K562 (cell line): Measurements from ENCODE around the gene CDC42EP2. TPM values are rescaled to one million over a fixed set of nuclear protein-coding genes. Genes with fewer than 3 reads are reported as not detected.

Source experiments
- ATAC-seq: fragments of 200-7000 bp; cut with Tn5 transposase; 3 replicates; pipeline ENCODE4 v1.9.1; 2020; ENCODE audit warnings: moderate library complexity
- BruUV-seq: library from RNA; stranded (reverse); fragments of 400-500 nt; replicated peaks from 2 replicates; lab custom pipeline; 2021; lab: Mats Ljungman, UMichigan
- CTCF ChIA-PET: fragments of 300-600 bp; formaldehyde crosslinking; extraction: SDS; loops from one replicate; lab custom pipeline; 2021; ENCODE audit warnings: low intra/inter-chr PET ratio; lab: Yijun Ruan, JAX
- POLR2A ChIA-PET: fragments of 300-600, 350-650 bp; sonication (Branson Sonifier 250); formaldehyde crosslinking; extraction: SDS; loops from one replicate; lab custom pipeline; 2021; ENCODE audit warnings: antibody characterized with exemption, inconsistent platforms; lab: Yijun Ruan, JAX
- DNase-seq, 4 experiments: peaks; one replicate each; pipeline versions ENCODE4 v3.0.0 to v3.0.0-alpha.2; 2011 to 2018; ENCODE audit warnings: low spot score in 3 of 4, mixed read lengths in 3 of 4; ENCODE audit errors: extremely low read depth in 1 of 4
- FAIRE-seq: peaks from 2 replicates; lab custom pipeline; 2011; peaks lifted over from hg19 to GRCh38; lab: Jason Lieb, UNC
- H2AFZ ChIP-seq: 2 replicates; pipeline ENCODE4 v1.6.0; 2011; ENCODE audit warnings: low read depth, low read length, control low read depth, inconsistent platforms
- H3K27ac ChIP-seq: fragments of 200-600 bp; 3 replicates; pipeline ENCODE4 v1.8.0; 2011; ENCODE audit warnings: low read depth, mild to moderate bottlenecking, control low read depth, inconsistent platforms, low read length, moderate library complexity, mixed read lengths; ENCODE audit errors: extremely low read depth
- H3K27me3 ChIP-seq, 2 experiments: fragments of 300-600 bp in 1 of 2; 2 replicates in 1 of 2; 3 replicates in 1 of 2; pipeline versions ENCODE4 v1.6.0 to v1.8.0; 2011; ENCODE audit warnings: inconsistent platforms in 2 of 2, low read length in 2 of 2, mild to moderate bottlenecking in 1 of 2, mixed read lengths in 1 of 2, moderate library complexity in 1 of 2; ENCODE audit not compliant: control insufficient read depth in 2 of 2, insufficient read depth in 2 of 2
- H3K36me3 ChIP-seq: fragments of 300-600 bp; 3 replicates; pipeline ENCODE4 v1.8.0; 2011; ENCODE audit warnings: mild to moderate bottlenecking, low read length, inconsistent platforms; ENCODE audit not compliant: control insufficient read depth, insufficient read depth
- H3K4me1 ChIP-seq, 2 experiments: fragments of 200-600 bp in 1 of 2; replicated peaks in 1 of 2; 2 replicates in 1 of 2; 3 replicates in 1 of 2; pipeline versions ENCODE4 v1.5.1 to v1.8.0; 2011; ENCODE audit warnings: inconsistent platforms in 2 of 2, low read length in 2 of 2, mild to moderate bottlenecking in 1 of 2, mixed read lengths in 1 of 2, moderate library complexity in 1 of 2; ENCODE audit not compliant: control insufficient read depth in 2 of 2, insufficient read depth in 2 of 2
- H3K4me2 ChIP-seq: 2 replicates; pipeline ENCODE4 v1.6.1; 2011; ENCODE audit warnings: low read length, control low read depth, inconsistent platforms, mixed read lengths; ENCODE audit not compliant: insufficient read depth
- H3K4me3 ChIP-seq: fragments of 200-600 bp; sonication (generic), shearing (Covaris generic); 2 replicates; pipeline ENCODE4 v1.5.1; 2016; ENCODE audit warnings: control low read depth, inconsistent platforms
- H3K79me2 ChIP-seq: fragments of 200-600 bp; 3 replicates; pipeline ENCODE4 v1.8.0; 2011; ENCODE audit warnings: low read length, inconsistent platforms; ENCODE audit not compliant: control insufficient read depth, insufficient read depth
- H3K9ac ChIP-seq, 2 experiments: 2 replicates each; pipeline versions ENCODE4 v1.6.0 to v1.6.1; 2011; ENCODE audit warnings: low read depth in 2 of 2, low read length in 2 of 2, control low read depth in 1 of 2, inconsistent platforms in 1 of 2, mild to moderate bottlenecking in 1 of 2, mixed read lengths in 1 of 2; ENCODE audit not compliant: insufficient read depth in 1 of 2
- H3K9me1 ChIP-seq: one replicate; pipeline ENCODE4 v1.6.0; 2011; ENCODE audit warnings: inconsistent platforms, mild to moderate bottlenecking, low read length, moderate library complexity; ENCODE audit not compliant: control insufficient read depth, insufficient read depth
- H3K9me3 ChIP-seq: replicated peaks from 2 replicates; pipeline ENCODE4 v1.5.1; 2011; ENCODE audit warnings: low read depth, low read length, inconsistent platforms; ENCODE audit not compliant: control insufficient read depth, insufficient read depth
- H4K20me1 ChIP-seq: replicated peaks from 2 replicates; pipeline ENCODE4 v1.6.1; 2011; ENCODE audit warnings: low read length, inconsistent platforms, mixed read lengths; ENCODE audit not compliant: control insufficient read depth, insufficient read depth
- FOSL1 ChIP-seq: fragments of 200-800 bp; sonication (Bioruptor generic); conservative IDR thresholded peaks from 2 replicates; pipeline ENCODE4 v1.6.1; 2016; ENCODE audit warnings: missing genetic modification characterization, missing compliant biosample characterization
- GTF2F1 ChIP-seq: IDR thresholded peaks from 2 replicates; pipeline ENCODE4 v1.6.1; 2011; ENCODE audit warnings: low read depth, low read length, improper control_type of control experiment
- JUNB ChIP-seq: fragments of 450-650 bp; formaldehyde crosslinking; conservative IDR thresholded peaks from 2 replicates; pipeline ENCODE4 v1.4.0; 2020; ENCODE audit warnings: mild to moderate bottlenecking
- NBN ChIP-seq: fragments of 450-650 bp; IDR thresholded peaks from 2 replicates; pipeline ENCODE4 v1.6.1; 2016; ENCODE audit warnings: low read depth, mild to moderate bottlenecking
- NFE2L1 ChIP-seq: fragments of 450-650 bp; IDR thresholded peaks from 2 replicates; pipeline ENCODE4 v1.6.1; 2016; ENCODE audit warnings: missing genetic modification characterization, low read depth, mild to moderate bottlenecking, missing compliant biosample characterization, moderate library complexity, borderline replicate concordance
- NUFIP1 ChIP-seq: fragments of 450-650 bp; IDR thresholded peaks from 2 replicates; pipeline ENCODE4 v1.6.1; 2018; ENCODE audit not compliant: partially characterized antibody
- OTX1 ChIP-seq: fragments of 450-650 bp; formaldehyde crosslinking; IDR thresholded peaks from 2 replicates; pipeline ENCODE4 v1.4.0; 2022; ENCODE audit warnings: mild to moderate bottlenecking
- ZNF347 ChIP-seq: fragments of 450-650 bp; formaldehyde crosslinking; IDR thresholded peaks from 2 replicates; pipeline ENCODE4 v1.4.0; 2020; ENCODE audit warnings: low read depth, mild to moderate bottlenecking, moderate library complexity
- WGBS: fragments of 100-300 bp; shearing (Covaris generic); methylation state at CpG from one replicate; pipeline ENCODE4 v1.1.6; 2016; ENCODE audit warnings: low coverage, mixed read lengths; ENCODE audit not compliant: insufficient coverage; ENCODE audit errors: missing lambda C conversion rate; 5-methylcytosine and 5-hydroxymethylcytosine counted together
- in situ Hi-C: fragments of 300-500 bp; cut with MboI; formaldehyde crosslinking; loops from 4 replicates; pipeline ENCODE4 v1.15.0; 2018; ENCODE audit warnings: inconsistent platforms, mixed read lengths
- intact Hi-C: fragments of 100-400 bp; cut with micrococcal nuclease; formaldehyde crosslinking; loops from 2 replicates; pipeline ENCODE4 v1.14.2; 2022
- polyA plus RNA-seq, 8 experiments: library from polyadenylated mRNA; depleted of rRNA in 4 of 8; stranded (reverse) in 5 of 8; unstranded in 3 of 8; fragments of >200 nt; fragmentation: Nextera tagmentation in 2 of 8; fragmentation: Illumina TruSeq in 1 of 8; extraction: Ambion mirVana in 2 of 8; extraction: Trizol in 1 of 8; gene quantifications; 2 replicates each; pipeline versions ENCODE4 v1.2.1 to v1.2.3, GENCODE V29; 2011 to 2014; ENCODE audit warnings: inconsistent platforms in 1 of 8, missing spikeins in 1 of 8
- total RNA-seq, 7 experiments: library from RNA; depleted of rRNA in 6 of 7; stranded (reverse); fragments of >200 nt in 6 of 7; fragmentation: Illumina TruSeq in 2 of 7; extraction: Trizol in 2 of 7; gene quantifications; 2 replicates each; pipeline versions ENCODE4 v1.2.1 to v1.2.3, GENCODE V29; 2011 to 2021; ENCODE audit warnings: low replicate concordance in 1 of 7

The CDC42EP2 gene
- total and polyA plus RNA-seq, 9 of the 15 experiments (the other 6 are each of a cell fraction or from before 2014, with no cell fraction given): 0.27 to 3.5 (median 0.83) TPM; not detected in 1

DNA sequence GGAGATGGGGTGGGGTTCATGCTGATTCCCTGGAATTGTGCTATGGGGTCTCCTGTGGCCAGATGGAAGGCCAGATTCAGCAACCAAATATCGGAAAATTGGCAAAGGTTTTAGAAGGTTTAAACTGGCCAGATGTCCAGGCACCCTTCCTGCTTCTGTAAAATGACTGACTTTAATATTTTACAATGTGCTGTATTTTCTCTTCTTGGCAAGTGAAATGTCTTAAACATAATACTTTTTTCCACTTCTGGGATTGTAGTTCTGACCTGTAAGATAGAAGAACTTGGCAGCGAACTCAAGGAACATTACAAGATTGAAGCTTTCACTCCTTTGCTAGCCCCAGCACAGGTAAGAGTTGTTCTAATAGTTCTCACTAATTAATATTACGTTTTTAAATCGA is 35.4 kb upstream of the CDC42EP2 start (continued):
- no peak for TF ChIP-seq ZNF347 (CRISPR knock-in tag)

- BruUV-seq: no TSS peak
- Histone ChIP-seq H3K27ac (no peak overlapping the region), H3K27me3 (no peaks in the 10 kb centered on the region), H3K4me1 (peaks cover 0 to 9% of the 10 kb centered on the region in 2 experiments; a peak in 3 of 5 replicates), H2AFZ (no peak overlapping the region), H4K20me1 (no peaks in the 10 kb centered on the region), H3K79me2 (peaks cover 3% of the 10 kb centered on the region; the same call in 1 of the 3 replicates), H3K9ac (no peak overlapping the region), H3K36me3 (peaks cover 95% of the 10 kb centered on the region), H3K9me3 (no peaks in the 10 kb centered on the region), H3K4me2 (no peak overlapping the region), H3K9me1 (no peaks in the 10 kb centered on the region), H3K4me3 (no peak overlapping the region)
- POLR2A ChIA-PET: interaction anchor here (0.8 to 1.1 kb wide), 3 partner anchors 10 to 52 kb away, joined by 3 to 4 read pairs (median 4); partner anchors contain the start of gene POLA2
- in situ Hi-C loops: loop anchor here (5.0 kb wide), 1 partner anchor 232 kb away; no protein-coding TSS in a partner anchor
- intact Hi-C loops: no loop called here
- no peak for ATAC-seq
- CTCF ChIA-PET: no interaction called here
- DNase-seq: peak in 1 of 4 experiments; percentile 34
- TF ChIP-seq NUFIP1 (no peak), OTX1 (CRISPR knock-in tag) (no peak), FOSL1 (tag) (peak; percentile 90), GTF2F1 (no peak), JUNB (CRISPR knock-in tag) (no peak), NFE2L1 (tag) (no peak), NBN (no peak)
- WGBS: 41% methylated on average over 5 of the region's 5 CpGs
- no peak for FAIRE-seq
Measured at GRCh38 chr11:65279741-65280440, 34.8 kb upstream of the CDC42EP2 start.
